Measurements from ENCODE around the gene TMEM219.

- TF ChIP-seq CTCF (conservative IDR thresholded peaks at IDR 0.05; ENCODE audit: low read depth, low read length) = no peak
- TF ChIP-seq EZH2 (IDR thresholded peaks at IDR 0.05; ENCODE audit: borderline replicate concordance, low read depth, low read length, poor library complexity, severe bottlenecking) = no peak
Measured at GRCh38 chr16:29983420-29984136, 21.7 kb downstream of the TMEM219 start.
